A549 (cell line): ENCODE data around the gene MEA1. TPM values are rescaled to one million over a fixed set of nuclear protein-coding genes. Genes with fewer than 3 reads are reported as not detected.

Source experiments
- ATAC-seq, 2 experiments: fragments of 200-7000 bp in 1 of 2; fragments of >200 bp in 1 of 2; cut with Nextera tagmentation in 1 of 2; cut with Tn5 transposase in 1 of 2; 3 replicates each; pipeline versions ENCODE4 v1.8.0 to v1.9.1; 2018 to 2020; ENCODE audit warnings: mild to moderate bottlenecking in 1 of 2, moderate library complexity in 1 of 2
- CTCF ChIA-PET: fragments of 300-600 bp; sonication (Branson Sonifier 250); formaldehyde crosslinking; extraction: SDS; loops from one replicate; lab custom pipeline; 2021; ENCODE audit warnings: antibody characterized with exemption, inconsistent platforms; lab: Yijun Ruan, JAX
- POLR2A ChIA-PET: fragments of 350-600 bp; formaldehyde crosslinking; extraction: SDS; loops from one replicate; lab custom pipeline; 2021; ENCODE audit warnings: antibody characterized with exemption, inconsistent platforms; lab: Yijun Ruan, JAX
- DNase-seq, 2 experiments: peaks; one replicate each; pipeline versions ENCODE4 v3.0.0 to v3.0.0-alpha.2; 2011 to 2016; ENCODE audit warnings: low read depth in 1 of 2, low spot score in 1 of 2
- FAIRE-seq: peaks from 2 replicates; lab custom pipeline; 2011; peaks lifted over from hg19 to GRCh38; lab: Jason Lieb, UNC
- H3K27ac ChIP-seq, 2 experiments: fragments of >200 bp; sonication (Bioruptor Twin); formaldehyde crosslinking; 3 replicates each; pipeline ENCODE4 v1.5.1; 2016 to 2017
- H3K4me1 ChIP-seq: fragments of >200 bp; sonication (Bioruptor Twin); formaldehyde crosslinking; 3 replicates; pipeline ENCODE4 v1.6.1; 2016
- H3K4me2 ChIP-seq: fragments of >200 bp; sonication (Bioruptor Twin); formaldehyde crosslinking; 3 replicates; pipeline ENCODE4 v1.6.1; 2016
- H3K4me3 ChIP-seq: fragments of >200 bp; sonication (Bioruptor Twin); formaldehyde crosslinking; 3 replicates; pipeline ENCODE4 v1.5.1; 2016
- H3K9me3 ChIP-seq: fragments of >200 bp; sonication (Bioruptor Twin); formaldehyde crosslinking; 3 replicates; pipeline ENCODE4 v1.6.1; 2016
- CEBPB ChIP-seq, 2 experiments: fragments of >200 bp in 1 of 2; sonication (Bioruptor Twin) in 1 of 2; formaldehyde crosslinking in 1 of 2; IDR thresholded peaks; 2 replicates each; pipeline ENCODE4 v1.6.1; 2012 to 2016
- CHD2 ChIP-seq: fragments of 150-350 bp; IDR thresholded peaks from 2 replicates; pipeline ENCODE4 v1.6.1; 2014; ENCODE audit warnings: low read length; ENCODE audit not compliant: partially characterized antibody
- FOSB ChIP-seq: fragments of 250-450 bp; sonication (Bioruptor Pico); IDR thresholded peaks from 2 replicates; pipeline ENCODE4 v1.5.0; 2020; ENCODE audit warnings: mild to moderate bottlenecking, moderate library complexity
- HOXB5 ChIP-seq: fragments of 250-450 bp; sonication (Bioruptor Pico); IDR thresholded peaks from 2 replicates; pipeline ENCODE4 v1.5.0; 2020; ENCODE audit warnings: mild to moderate bottlenecking, moderate library complexity
- MAFK ChIP-seq: fragments of 450-650 bp; IDR thresholded peaks from 2 replicates; pipeline ENCODE4 v1.6.1; 2014; ENCODE audit not compliant: partially characterized antibody
- MAZ ChIP-seq: fragments of 150-350 bp; IDR thresholded peaks from 2 replicates; pipeline ENCODE4 v1.6.1; 2014; ENCODE audit warnings: antibody characterized with exemption, low read depth, low read length, borderline replicate concordance
- NFE2L2 ChIP-seq: fragments of 150-350 bp; conservative IDR thresholded peaks from 2 replicates; pipeline ENCODE4 v1.6.1; 2014; ENCODE audit warnings: low read length
- NPAS2 ChIP-seq: fragments of 250-450 bp; sonication (Bioruptor Pico); IDR thresholded peaks from 2 replicates; pipeline ENCODE4 v1.8.0; 2022; ENCODE audit warnings: mild to moderate bottlenecking, moderate library complexity, borderline replicate concordance
- RNF2 ChIP-seq: fragments of 200-600 bp; sonication (generic); IDR thresholded peaks from 2 replicates; pipeline ENCODE4 v1.6.1; 2016; ENCODE audit warnings: low read depth, mild to moderate bottlenecking, antibody characterized with exemption, moderate library complexity, borderline replicate concordance
- SMC3 ChIP-seq: fragments of >200 bp; sonication (Bioruptor Twin); formaldehyde crosslinking; IDR thresholded peaks from 3 replicates; pipeline ENCODE4 v1.6.1; 2018; ENCODE audit warnings: inconsistent platforms
- TFCP2L1 ChIP-seq: fragments of 250-450 bp; sonication (Bioruptor Pico); IDR thresholded peaks from 2 replicates; pipeline ENCODE4 v1.5.0; 2021; ENCODE audit warnings: mild to moderate bottlenecking
- ZC3H11A ChIP-seq: fragments of 450-650 bp; IDR thresholded peaks from 2 replicates; pipeline ENCODE4 v1.6.1; 2014; ENCODE audit warnings: antibody characterized with exemption, mild to moderate bottlenecking
- WGBS: methylation state at CpG from one replicate; pipeline ENCODE4 v1.1.6; 2017; ENCODE audit errors: missing lambda C conversion rate; 5-methylcytosine and 5-hydroxymethylcytosine counted together
- polyA plus RNA-seq, 4 experiments: library from polyadenylated mRNA; depleted of rRNA in 3 of 4; stranded (reverse); fragments of >200 nt; fragmentation: RNase III in 1 of 4; extraction: RNeasy Plus Mini Kit Qiagen cat#74134 plus additional on column Dnase treatment in 1 of 4; gene quantifications; 2 replicates in 3 of 4; 3 replicates in 1 of 4; pipeline ENCODE4 v1.2.3, GENCODE V29; 2011 to 2017
- TF ChIP-seq, protein P1 (sequence below): fragments of >200 bp; sonication (Bioruptor Twin); formaldehyde crosslinking; IDR thresholded peaks from 2 replicates; pipeline ENCODE4 v1.6.1; 2016
- TF ChIP-seq, protein P2 (sequence below): IDR thresholded peaks from 2 replicates; pipeline ENCODE4 v1.6.1; 2012; ENCODE audit warnings: low read depth, borderline replicate concordance
- TF ChIP-seq, protein P3 (sequence below): fragments of 150-350 bp; IDR thresholded peaks from 2 replicates; pipeline ENCODE4 v1.6.1; 2014; ENCODE audit warnings: low read depth, mild to moderate bottlenecking, low read length
- TF ChIP-seq, protein P4 (sequence below): fragments of 200-600 bp; sonication (generic); IDR thresholded peaks from 2 replicates; pipeline ENCODE4 v1.6.1; 2016; ENCODE audit warnings: antibody characterized with exemption, mild to moderate bottlenecking, moderate library complexity

MEA1 gene
- polyA plus RNA-seq, 2 of the 4 experiments (the other 2 are of a cell fraction) = 58.6 to 94.3 TPM

DNA sequence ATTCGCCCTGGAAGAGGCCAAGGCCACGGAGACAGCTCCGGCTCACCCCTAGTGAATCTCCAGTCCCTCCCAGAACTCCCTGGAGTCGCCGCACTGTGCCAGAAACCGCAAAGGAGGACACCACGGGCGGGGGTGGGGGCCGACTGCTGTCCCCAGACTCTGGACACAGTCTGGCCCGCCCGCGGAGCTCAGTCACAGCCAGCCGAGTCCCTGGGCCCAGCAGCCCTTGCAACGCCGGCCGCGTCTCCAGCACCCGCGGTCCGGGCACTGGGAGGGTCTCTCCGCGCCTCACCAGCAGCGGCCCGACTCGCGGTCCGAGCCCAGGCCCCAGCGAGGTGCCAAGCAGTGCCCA lies 35.3 kb downstream of the MEA1 start:
- CTCF ChIA-PET = interaction anchor here (1.4 kb wide), 1 partner anchor 164 kb away, joined by 4 read pairs; no protein-coding TSS in a partner anchor
- peak; percentile 61 to 62 for ATAC-seq
- Histone ChIP-seq H3K4me1 (peaks cover 7% of the 10 kb centered on the region; the same call in 1 of the 3 replicates), H3K27ac (peak overlapping the region; percentile 92 to 94), H3K4me2 (peak overlapping the region; percentile 92), H3K9me3 (no peaks in the 10 kb centered on the region)
- no peak for TF ChIP-seq FOSB (CRISPR knock-in tag)
- no peak for TF ChIP-seq CHD2
- TF ChIP-seq CEBPB (IDR thresholded peaks at IDR 0.05) = no peak
- TF ChIP-seq TFCP2L1 (CRISPR knock-in tag) = no peak
- TF ChIP-seq, protein P1, sequence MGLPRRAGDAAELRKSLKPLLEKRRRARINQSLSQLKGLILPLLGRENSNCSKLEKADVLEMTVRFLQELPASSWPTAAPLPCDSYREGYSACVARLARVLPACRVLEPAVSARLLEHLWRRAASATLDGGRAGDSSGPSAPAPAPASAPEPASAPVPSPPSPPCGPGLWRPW = no peak
- TF ChIP-seq, protein P2, sequence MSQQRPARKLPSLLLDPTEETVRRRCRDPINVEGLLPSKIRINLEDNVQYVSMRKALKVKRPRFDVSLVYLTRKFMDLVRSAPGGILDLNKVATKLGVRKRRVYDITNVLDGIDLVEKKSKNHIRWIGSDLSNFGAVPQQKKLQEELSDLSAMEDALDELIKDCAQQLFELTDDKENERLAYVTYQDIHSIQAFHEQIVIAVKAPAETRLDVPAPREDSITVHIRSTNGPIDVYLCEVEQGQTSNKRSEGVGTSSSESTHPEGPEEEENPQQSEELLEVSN = no peak
- no peak for TF ChIP-seq NPAS2
- no peak for TF ChIP-seq NFE2L2
- TF ChIP-seq HOXB5 (CRISPR knock-in tag) = no peak
- TF ChIP-seq, protein P3, sequence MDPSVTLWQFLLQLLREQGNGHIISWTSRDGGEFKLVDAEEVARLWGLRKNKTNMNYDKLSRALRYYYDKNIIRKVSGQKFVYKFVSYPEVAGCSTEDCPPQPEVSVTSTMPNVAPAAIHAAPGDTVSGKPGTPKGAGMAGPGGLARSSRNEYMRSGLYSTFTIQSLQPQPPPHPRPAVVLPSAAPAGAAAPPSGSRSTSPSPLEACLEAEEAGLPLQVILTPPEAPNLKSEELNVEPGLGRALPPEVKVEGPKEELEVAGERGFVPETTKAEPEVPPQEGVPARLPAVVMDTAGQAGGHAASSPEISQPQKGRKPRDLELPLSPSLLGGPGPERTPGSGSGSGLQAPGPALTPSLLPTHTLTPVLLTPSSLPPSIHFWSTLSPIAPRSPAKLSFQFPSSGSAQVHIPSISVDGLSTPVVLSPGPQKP = no peak
- no peak for TF ChIP-seq RNF2
- TF ChIP-seq SMC3 = no peak
- TF ChIP-seq, all 56 proteins: peak for 0
- POLR2A ChIA-PET = interaction anchor here (0.6 to 1.7 kb wide), 4 partner anchors 36 to 99 kb away, joined by 3 to 9 read pairs (median 4); partner anchors contain the start of genes CNPY3, KLC4, KLHDC3 and MRPL2
- peak; percentile 28 to 33 for DNase-seq
- WGBS = no CpG with 5 or more reads among the region's 28 CpGs
- peak overlapping the region; percentile 99 for H3K4me3 ChIP-seq
- FAIRE-seq = no peak

DNA sequence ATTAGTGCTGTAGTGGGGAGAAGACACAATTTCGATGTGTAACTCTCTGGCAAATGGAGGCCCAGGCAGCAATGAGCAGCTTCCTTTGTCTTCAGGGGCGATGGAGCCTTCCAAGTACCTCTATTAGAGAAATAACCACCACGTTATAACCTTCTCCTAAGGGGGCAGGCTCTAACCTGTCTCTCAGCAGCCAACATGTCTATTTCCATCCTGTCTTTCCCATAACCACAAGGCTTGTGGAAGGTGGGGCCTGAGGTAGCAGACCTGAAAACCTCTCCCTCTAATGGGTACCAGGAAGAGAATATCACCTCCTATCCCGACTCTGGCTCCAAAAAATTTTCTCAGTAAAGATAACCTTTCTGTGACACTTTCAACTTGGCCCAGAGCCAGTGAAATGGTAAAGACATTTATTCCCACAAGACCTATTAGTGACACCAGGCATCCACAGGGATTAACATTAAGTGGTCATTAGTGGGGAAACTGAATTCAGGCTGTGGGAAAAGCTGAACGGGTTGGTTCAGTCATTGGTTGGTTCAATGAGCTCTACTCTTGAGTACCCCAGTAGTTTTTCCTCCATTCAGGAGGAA lies 38.7 kb downstream of the MEA1 start:
- ChIA-PET CTCF (interaction anchor here (0.6 to 1.3 kb wide), 4 partner anchors 10 to 158 kb away, joined by 3 to 5 read pairs (median 3); partner anchors contain the start of gene GNMT), POLR2A (interaction anchor here (0.6 to 1.4 kb wide), 3 partner anchors 9 to 17 kb away, joined by 4 to 7 read pairs (median 6); partner anchors contain the start of gene PPP2R5D)
- Histone ChIP-seq H3K4me3 (no peak overlapping the region), H3K9me3 (no peaks in the 10 kb centered on the region), H3K27ac (no peak overlapping the region), H3K4me1 (peaks cover 26% of the 10 kb centered on the region), H3K4me2 (no peak overlapping the region)
- 85% methylated on average over 5 of the region's 5 CpGs for WGBS
- TF ChIP-seq ZC3H11A (no peak), MAZ (no peak), MAFK (no peak)
- ATAC-seq (no peak), FAIRE-seq (no peak), DNase-seq (no peak)

DNA sequence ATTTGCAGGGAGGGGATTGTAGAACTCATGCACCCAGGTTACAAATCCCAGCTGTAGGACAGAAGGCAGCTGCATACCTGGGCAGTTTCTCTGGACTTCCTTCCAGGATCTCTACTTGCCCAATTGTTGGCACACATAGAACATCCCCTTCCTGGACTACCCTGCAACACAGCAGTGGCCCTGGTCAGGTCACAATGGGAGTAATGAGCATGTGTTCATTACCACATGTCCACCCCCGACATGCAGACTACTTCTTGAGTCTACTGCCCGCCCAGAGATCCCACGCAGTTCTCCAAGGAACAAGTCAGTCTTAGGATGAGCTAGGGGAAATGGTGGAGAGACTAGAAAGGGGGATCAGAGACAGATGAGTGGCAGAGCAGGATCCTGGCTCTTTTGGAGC lies 39.8 kb downstream of the MEA1 start:
- FAIRE-seq (no peak), ATAC-seq (no peak), DNase-seq (no peak)
- 100% methylated on average over 3 of the region's 3 CpGs for WGBS
- ChIA-PET POLR2A (interaction anchor here (0.6 to 1.5 kb wide), 2 partner anchors 10 to 313 kb away, joined by 3 to 4 read pairs; partner anchors contain the start of gene PPP2R5D), CTCF (interaction anchor here (1.3 kb wide), 2 partner anchors 14 to 72 kb away, joined by 3 read pairs; no protein-coding TSS in a partner anchor)
- Histone ChIP-seq H3K4me2 (no peak overlapping the region), H3K4me1 (peaks cover 24% of the 10 kb centered on the region), H3K27ac (no peak overlapping the region), H3K4me3 (no peak overlapping the region), H3K9me3 (no peaks in the 10 kb centered on the region)
- TF ChIP-seq MAZ (no peak), SMC3 (no peak), RNF2 (no peak)
- TF ChIP-seq, protein P4, sequence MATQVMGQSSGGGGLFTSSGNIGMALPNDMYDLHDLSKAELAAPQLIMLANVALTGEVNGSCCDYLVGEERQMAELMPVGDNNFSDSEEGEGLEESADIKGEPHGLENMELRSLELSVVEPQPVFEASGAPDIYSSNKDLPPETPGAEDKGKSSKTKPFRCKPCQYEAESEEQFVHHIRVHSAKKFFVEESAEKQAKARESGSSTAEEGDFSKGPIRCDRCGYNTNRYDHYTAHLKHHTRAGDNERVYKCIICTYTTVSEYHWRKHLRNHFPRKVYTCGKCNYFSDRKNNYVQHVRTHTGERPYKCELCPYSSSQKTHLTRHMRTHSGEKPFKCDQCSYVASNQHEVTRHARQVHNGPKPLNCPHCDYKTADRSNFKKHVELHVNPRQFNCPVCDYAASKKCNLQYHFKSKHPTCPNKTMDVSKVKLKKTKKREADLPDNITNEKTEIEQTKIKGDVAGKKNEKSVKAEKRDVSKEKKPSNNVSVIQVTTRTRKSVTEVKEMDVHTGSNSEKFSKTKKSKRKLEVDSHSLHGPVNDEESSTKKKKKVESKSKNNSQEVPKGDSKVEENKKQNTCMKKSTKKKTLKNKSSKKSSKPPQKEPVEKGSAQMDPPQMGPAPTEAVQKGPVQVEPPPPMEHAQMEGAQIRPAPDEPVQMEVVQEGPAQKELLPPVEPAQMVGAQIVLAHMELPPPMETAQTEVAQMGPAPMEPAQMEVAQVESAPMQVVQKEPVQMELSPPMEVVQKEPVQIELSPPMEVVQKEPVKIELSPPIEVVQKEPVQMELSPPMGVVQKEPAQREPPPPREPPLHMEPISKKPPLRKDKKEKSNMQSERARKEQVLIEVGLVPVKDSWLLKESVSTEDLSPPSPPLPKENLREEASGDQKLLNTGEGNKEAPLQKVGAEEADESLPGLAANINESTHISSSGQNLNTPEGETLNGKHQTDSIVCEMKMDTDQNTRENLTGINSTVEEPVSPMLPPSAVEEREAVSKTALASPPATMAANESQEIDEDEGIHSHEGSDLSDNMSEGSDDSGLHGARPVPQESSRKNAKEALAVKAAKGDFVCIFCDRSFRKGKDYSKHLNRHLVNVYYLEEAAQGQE = no peak
